H9 (cell line): ENCODE results near the gene IREB2. TPM values are rescaled to one million over a fixed set of nuclear protein-coding genes. Genes with fewer than 3 reads are reported as not detected.

Experiments used
- DNase-seq: peaks from one replicate; pipeline ENCODE4 v3.0.0-alpha.2; 2017
- H2AFZ ChIP-seq: one replicate; pipeline ENCODE4 v1.6.1; 2013; ENCODE audit warnings: mild to moderate bottlenecking, low read length, control low read depth, moderate library complexity
- H2AK5ac ChIP-seq: 2 replicates; pipeline ENCODE4 v1.6.1; 2013; ENCODE audit warnings: low read length, control low read depth, mixed read lengths; ENCODE audit not compliant: insufficient read length
- H2BK120ac ChIP-seq: one replicate; pipeline ENCODE4 v1.6.1; 2013; ENCODE audit warnings: low read depth, mild to moderate bottlenecking, low read length, control low read depth, inconsistent platforms; ENCODE audit not compliant: poor library complexity, severe bottlenecking
- H2BK12ac ChIP-seq: 2 replicates; pipeline ENCODE4 v1.6.1; 2013; ENCODE audit warnings: low read length, control low read depth, mixed read lengths, low read depth; ENCODE audit not compliant: insufficient read length
- H2BK15ac ChIP-seq: 2 replicates; pipeline ENCODE4 v1.6.1; 2013; ENCODE audit warnings: low read depth, low read length, control low read depth
- H2BK20ac ChIP-seq: one replicate; pipeline ENCODE4 v1.6.1; 2013; ENCODE audit warnings: low read depth, mild to moderate bottlenecking, low read length, control low read depth, inconsistent platforms; ENCODE audit not compliant: poor library complexity, severe bottlenecking
- H2BK5ac ChIP-seq: 2 replicates; pipeline ENCODE4 v1.6.1; 2013; ENCODE audit warnings: low read length, control low read depth, mixed read lengths; ENCODE audit not compliant: insufficient read length
- H3K14ac ChIP-seq: 2 replicates; pipeline ENCODE4 v1.6.1; 2013; ENCODE audit warnings: low read length, control low read depth; ENCODE audit not compliant: insufficient read depth
- H3K18ac ChIP-seq: 2 replicates; pipeline ENCODE4 v1.6.1; 2013; ENCODE audit warnings: low read depth, mild to moderate bottlenecking, mixed read lengths, low read length, control low read depth; ENCODE audit not compliant: insufficient read length
- H3K23ac ChIP-seq: 2 replicates; pipeline ENCODE4 v1.6.1; 2013; ENCODE audit warnings: low read length, control low read depth, mixed read lengths, low read depth; ENCODE audit not compliant: insufficient read length
- H3K23me2 ChIP-seq: 2 replicates; pipeline ENCODE4 v1.6.1; 2013; ENCODE audit warnings: low read depth, mild to moderate bottlenecking, mixed read lengths, low read length, control low read depth; ENCODE audit not compliant: insufficient read length, poor library complexity, severe bottlenecking
- H3K27ac ChIP-seq: 2 replicates; pipeline ENCODE4 v1.5.1; 2013; ENCODE audit warnings: low read length, control low read depth, mixed read lengths, low read depth; ENCODE audit not compliant: insufficient read length
- H3K27me3 ChIP-seq: 2 replicates; pipeline ENCODE4 v1.6.1; 2013; ENCODE audit warnings: low read length, control low read depth, inconsistent platforms; ENCODE audit not compliant: insufficient read depth
- H3K4ac ChIP-seq: 2 replicates; pipeline ENCODE4 v1.6.1; 2013; ENCODE audit warnings: low read depth, mild to moderate bottlenecking, control low read depth, inconsistent platforms, low read length, moderate library complexity
- H3K4me1 ChIP-seq: 2 replicates; pipeline ENCODE4 v1.6.1; 2013; ENCODE audit warnings: low read length, control low read depth, inconsistent platforms; ENCODE audit not compliant: insufficient read depth
- H3K4me2 ChIP-seq: 2 replicates; pipeline ENCODE4 v1.6.1; 2013; ENCODE audit warnings: low read length, control low read depth, mixed read lengths; ENCODE audit not compliant: insufficient read length, insufficient read depth
- H3K56ac ChIP-seq: 2 replicates; pipeline ENCODE4 v1.6.1; 2013; ENCODE audit warnings: low read depth, mild to moderate bottlenecking, mixed read lengths, low read length, control low read depth; ENCODE audit not compliant: insufficient read length
- H3K79me1 ChIP-seq: 2 replicates; pipeline ENCODE4 v1.6.1; 2013; ENCODE audit warnings: low read depth, mild to moderate bottlenecking, moderate library complexity, low read length, control low read depth, inconsistent platforms; ENCODE audit not compliant: insufficient read depth, poor library complexity, severe bottlenecking
- H3K79me2 ChIP-seq: 2 replicates; pipeline ENCODE4 v1.6.1; 2013; ENCODE audit warnings: low read length, control low read depth, inconsistent platforms; ENCODE audit not compliant: insufficient read depth
- H3K9ac ChIP-seq: 2 replicates; pipeline ENCODE4 v1.6.1; 2013; ENCODE audit warnings: low read length, control low read depth, mixed read lengths; ENCODE audit not compliant: insufficient read length; ENCODE audit errors: extremely low read depth
- H3K9me3 ChIP-seq: one replicate; pipeline ENCODE4 v1.6.1; 2013; ENCODE audit warnings: low read depth, low read length, inconsistent platforms; ENCODE audit not compliant: control insufficient read depth
- H3T11ph ChIP-seq: one replicate; pipeline ENCODE4 v1.6.1; 2013; ENCODE audit warnings: mild to moderate bottlenecking, low read length, control low read depth, inconsistent platforms
- H4K20me1 ChIP-seq: one replicate; pipeline ENCODE4 v1.6.1; 2013; ENCODE audit not compliant: control insufficient read depth, insufficient read length, insufficient read depth
- H4K5ac ChIP-seq: 2 replicates; pipeline ENCODE4 v1.6.1; 2013; ENCODE audit warnings: low read depth, mild to moderate bottlenecking, mixed read lengths, low read length, control low read depth; ENCODE audit not compliant: insufficient read length
- H4K8ac ChIP-seq: replicated peaks from 2 replicates; pipeline ENCODE4 v1.6.1; 2013; ENCODE audit warnings: low read length, control low read depth, mixed read lengths, low read depth; ENCODE audit not compliant: insufficient read length
- H4K91ac ChIP-seq: 2 replicates; pipeline ENCODE4 v1.6.1; 2013; ENCODE audit warnings: low read depth, mild to moderate bottlenecking, moderate library complexity, mixed read lengths, low read length, control low read depth; ENCODE audit not compliant: insufficient read length
- H3K27ac Mint-ChIP-seq, 3 experiments: 2 replicates in 2 of 3; 3 replicates in 1 of 3; pipeline ENCODE4 v1.8.0; 2020 to 2021; ENCODE audit warnings: mixed read lengths in 3 of 3, mild to moderate bottlenecking in 1 of 3, moderate library complexity in 1 of 3
- H3K27me3 Mint-ChIP-seq: 2 replicates; pipeline ENCODE4 v1.8.0; 2021; ENCODE audit warnings: low read depth, mild to moderate bottlenecking, moderate library complexity, mixed read lengths
- H3K36me3 Mint-ChIP-seq, 3 experiments: 2 replicates in 2 of 3; 3 replicates in 1 of 3; pipeline ENCODE4 v1.8.0; 2020 to 2021; ENCODE audit warnings: low read depth in 3 of 3, mixed read lengths in 3 of 3; ENCODE audit not compliant: insufficient read depth in 1 of 3
- H3K4me1 Mint-ChIP-seq, 2 experiments: 2 replicates each; pipeline ENCODE4 v1.8.0; 2020; ENCODE audit warnings: mixed read lengths in 2 of 2
- H3K4me3 Mint-ChIP-seq, 2 experiments: 2 replicates in 1 of 2; 3 replicates in 1 of 2; pipeline ENCODE4 v1.8.0; 2020 to 2021; ENCODE audit warnings: mild to moderate bottlenecking in 2 of 2, mixed read lengths in 2 of 2, moderate library complexity in 1 of 2
- H3K9me3 Mint-ChIP-seq, 2 experiments: 2 replicates in 1 of 2; 3 replicates in 1 of 2; pipeline ENCODE4 v1.8.0; 2020; ENCODE audit warnings: mild to moderate bottlenecking in 2 of 2, mixed read lengths in 2 of 2, moderate library complexity in 1 of 2
- WGBS: extraction: QIAGEN DNeasy Blood & Tissue Kit; methylation state at CpG from one replicate; pipeline ENCODE4 v1.1.7; 2013; ENCODE audit warnings: missing lambda C conversion rate, low lambda C conversion rate, mixed read lengths; ENCODE audit not compliant: insufficient read length; ENCODE audit errors: extremely low coverage; 5-methylcytosine and 5-hydroxymethylcytosine counted together
- total RNA-seq: library from RNA; stranded (reverse); gene quantifications from 2 replicates; pipeline ENCODE4 v1.2.1, GENCODE V29; 2021
- TF ChIP-seq, protein P1 (sequence below): fragments of 200-600 bp; sonication (generic); conservative IDR thresholded peaks from 3 replicates; pipeline ENCODE4 v1.8.0; 2021; ENCODE audit warnings: antibody characterized with exemption, mild to moderate bottlenecking

IREB2 gene
- total RNA-seq, 1 experiment from 2014 or later: 87.6 TPM

DNA sequence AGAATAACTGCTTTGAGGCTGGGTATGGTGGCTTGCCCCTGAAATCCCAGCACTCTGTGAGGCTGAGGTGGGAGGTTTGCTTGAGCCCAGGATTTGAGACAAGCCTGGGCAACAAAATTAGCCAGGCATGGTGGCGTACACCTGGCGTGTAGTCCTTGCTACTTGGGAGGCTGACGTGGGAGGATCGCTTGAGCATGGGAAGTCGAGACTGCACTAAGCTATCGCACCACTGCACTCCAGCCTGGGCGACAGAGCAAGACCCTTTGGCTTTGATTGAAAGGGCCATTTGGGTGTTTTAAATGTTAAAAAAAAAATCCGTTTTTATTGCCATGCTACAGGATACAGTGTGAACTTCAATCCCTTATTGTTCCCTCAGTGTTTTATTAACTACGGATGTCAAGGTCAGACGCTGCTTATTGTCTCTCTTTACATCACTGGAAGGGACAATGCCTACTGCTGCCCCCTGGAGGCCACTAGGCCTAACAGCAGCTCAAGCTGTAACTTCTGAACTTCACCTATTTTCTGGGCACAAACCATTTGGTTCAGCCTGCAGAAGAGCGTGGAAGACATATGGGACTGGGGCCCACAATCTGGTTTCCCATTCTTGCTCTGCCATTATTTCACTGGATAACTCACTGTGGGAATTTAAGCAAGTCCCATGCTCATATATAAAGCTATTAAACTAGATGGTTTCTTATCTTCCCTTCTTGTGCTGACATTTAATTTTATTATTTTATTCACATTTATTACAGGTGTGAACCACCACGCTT lies 15.3 kb upstream of the IREB2 start:
- DNase-seq: peak; percentile 67
- Histone ChIP-seq H3K4me2 (no peak overlapping the region), H3K23ac (no peak overlapping the region), H3K56ac (no peak overlapping the region), H3K18ac (no peak overlapping the region), H2AFZ (no peak overlapping the region), H2BK12ac (no peak overlapping the region), H2BK5ac (no peak overlapping the region), H3K79me2 (no peaks in the 10 kb centered on the region), H3K27ac (no peak overlapping the region), H3K9me3 (no peaks in the 10 kb centered on the region), H3K4me1 (no peaks in the 10 kb centered on the region), H3K9ac (no peak overlapping the region), H2BK20ac (no peak overlapping the region), H3K79me1 (no peaks in the 10 kb centered on the region), H3K27me3 (no peaks in the 10 kb centered on the region), H4K8ac (no peak overlapping the region), H3K14ac (no peak overlapping the region), H3T11ph (no peak overlapping the region), H4K91ac (no peak overlapping the region), H4K5ac (no peak overlapping the region), H2BK120ac (no peak overlapping the region), H3K23me2 (no peaks in the 10 kb centered on the region), H2BK15ac (no peak overlapping the region), H3K4ac (no peak overlapping the region), H4K20me1 (no peaks in the 10 kb centered on the region), H2AK5ac (no peak overlapping the region)
- H3K4me3 Mint-ChIP-seq: no peak overlapping the region
- peaks cover 7% of the 10 kb centered on the region; the same call in 1 of the 2 replicates for H3K27me3 Mint-ChIP-seq
- H3K27ac Mint-ChIP-seq: no peak overlapping the region; a peak in 1 of 7 replicates
- no CpG with 5 or more reads among the region's 12 CpGs for WGBS
- H3K36me3 Mint-ChIP-seq: peaks cover 0 to 5% (median 0%) of the 10 kb centered on the region in 3 experiments; a peak in 2 of 7 replicates
- TF ChIP-seq, protein P1, sequence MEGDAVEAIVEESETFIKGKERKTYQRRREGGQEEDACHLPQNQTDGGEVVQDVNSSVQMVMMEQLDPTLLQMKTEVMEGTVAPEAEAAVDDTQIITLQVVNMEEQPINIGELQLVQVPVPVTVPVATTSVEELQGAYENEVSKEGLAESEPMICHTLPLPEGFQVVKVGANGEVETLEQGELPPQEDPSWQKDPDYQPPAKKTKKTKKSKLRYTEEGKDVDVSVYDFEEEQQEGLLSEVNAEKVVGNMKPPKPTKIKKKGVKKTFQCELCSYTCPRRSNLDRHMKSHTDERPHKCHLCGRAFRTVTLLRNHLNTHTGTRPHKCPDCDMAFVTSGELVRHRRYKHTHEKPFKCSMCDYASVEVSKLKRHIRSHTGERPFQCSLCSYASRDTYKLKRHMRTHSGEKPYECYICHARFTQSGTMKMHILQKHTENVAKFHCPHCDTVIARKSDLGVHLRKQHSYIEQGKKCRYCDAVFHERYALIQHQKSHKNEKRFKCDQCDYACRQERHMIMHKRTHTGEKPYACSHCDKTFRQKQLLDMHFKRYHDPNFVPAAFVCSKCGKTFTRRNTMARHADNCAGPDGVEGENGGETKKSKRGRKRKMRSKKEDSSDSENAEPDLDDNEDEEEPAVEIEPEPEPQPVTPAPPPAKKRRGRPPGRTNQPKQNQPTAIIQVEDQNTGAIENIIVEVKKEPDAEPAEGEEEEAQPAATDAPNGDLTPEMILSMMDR: peak; percentile 94
- H3K4me1 Mint-ChIP-seq: no peaks in the 10 kb centered on the region
- peaks cover 4 to 7% of the 10 kb centered on the region in 2 experiments; a peak in 4 of 5 replicates for H3K9me3 Mint-ChIP-seq
